ENCODE results near the gene MAP7D1.

The MAP7D1 gene

GRCh38 chr1:36178471-36179219, 22.7 kb downstream of the MAP7D1 start:
- intact Hi-C loops (cut with DNase I; ENCODE audit: low total_unique reads), result no loop called here
- Histone ChIP-seq H3K4me1 (peaks cover 9 to 41% (median 28%) of the 10 kb centered on the region in 4 donors), H3K27me3 (no peaks in the 10 kb centered on the region), H3K27ac (peak overlapping the region; percentile 81 to 87), H3K36me3 (peaks cover 59 to 82% (median 79%) of the 10 kb centered on the region in 3 donors), H3K9me3 (no peaks in the 10 kb centered on the region), H3K4me3 (no peak overlapping the region)
- DNase-seq, result no peak
- no peak for TF ChIP-seq CTCF (IDR thresholded peaks at IDR 0.05)

- DNase-seq, result no peak
- intact Hi-C loops (cut with DNase I; ENCODE audit: low total_unique reads), result no loop called here
- Histone ChIP-seq H3K27me3 (no peaks in the 10 kb centered on the region), H3K36me3 (peaks cover 56 to 76% (median 74%) of the 10 kb centered on the region in 3 donors), H3K4me3 (no peak overlapping the region), H3K4me1 (peaks cover 9 to 44% (median 28%) of the 10 kb centered on the region in 4 donors), H3K9me3 (no peaks in the 10 kb centered on the region), H3K27ac (peak overlapping the region; percentile 81 to 87)
- TF ChIP-seq CTCF (IDR thresholded peaks at IDR 0.05), result no peak
Observed at GRCh38 chr1:36179220-36179600, 23.2 kb downstream of the MAP7D1 start.

- Histone ChIP-seq H3K36me3 (peaks cover 29 to 41% (median 39%) of the 10 kb centered on the region in 3 donors), H3K4me1 (peaks cover 5 to 32% (median 13%) of the 10 kb centered on the region in 4 donors), H3K9me3 (no peaks in the 10 kb centered on the region), H3K27ac (peak overlapping the region; percentile 77 to 85), H3K27me3 (no peaks in the 10 kb centered on the region), H3K4me3 (no peak overlapping the region)
- intact Hi-C loops (cut with DNase I; ENCODE audit: low total_unique reads), result loop anchor here (10.0 kb wide), 1 partner anchor 102 kb away; no protein-coding TSS in a partner anchor
- DNase-seq, result no peak
- no peak for TF ChIP-seq CTCF (IDR thresholded peaks at IDR 0.05)
Observed at GRCh38 chr1:36182734-36183133, 26.8 kb downstream of the MAP7D1 start.

- intact Hi-C loops (cut with DNase I; ENCODE audit: low total_unique reads), result loop anchor here (10.0 kb wide), 1 partner anchor 101 kb away; no protein-coding TSS in a partner anchor
Observed at GRCh38 chr1:36183309-36183856, 27.4 kb downstream of the MAP7D1 start.

More at GRCh38 chr1:36183309-36183856, 27.4 kb downstream of the MAP7D1 start:
- peak overlapping the region; percentile 77 to 85 for H3K27ac ChIP-seq
- no peak for TF ChIP-seq CTCF (IDR thresholded peaks at IDR 0.05)
- H3K9me3 ChIP-seq, result no peaks in the 10 kb centered on the region
- DNase-seq, result peak; percentile 39 to 82
- peaks cover 5 to 38% (median 17%) of the 10 kb centered on the region in 4 donors for H3K4me1 ChIP-seq
- peaks cover 23 to 35% (median 33%) of the 10 kb centered on the region in 3 donors for H3K36me3 ChIP-seq
- no peak overlapping the region for H3K4me3 ChIP-seq
- H3K27me3 ChIP-seq, result no peaks in the 10 kb centered on the region

All from tibial artery (tissue), 4 donors.